GM10847 (cell line): ENCODE data around the gene ATG14.

ENCODE experiments used
- POLR2A ChIP-seq: IDR thresholded peaks from 2 replicates; pipeline ENCODE4 v1.6.1; 2011; ENCODE audit not compliant: insufficient read length; ENCODE audit errors: extremely low read depth

Gene ATG14

GRCh38 chr14:55350461-55350860 lies 61.2 kb downstream of the ATG14 start:
- no peak for TF ChIP-seq POLR2A

DNA sequence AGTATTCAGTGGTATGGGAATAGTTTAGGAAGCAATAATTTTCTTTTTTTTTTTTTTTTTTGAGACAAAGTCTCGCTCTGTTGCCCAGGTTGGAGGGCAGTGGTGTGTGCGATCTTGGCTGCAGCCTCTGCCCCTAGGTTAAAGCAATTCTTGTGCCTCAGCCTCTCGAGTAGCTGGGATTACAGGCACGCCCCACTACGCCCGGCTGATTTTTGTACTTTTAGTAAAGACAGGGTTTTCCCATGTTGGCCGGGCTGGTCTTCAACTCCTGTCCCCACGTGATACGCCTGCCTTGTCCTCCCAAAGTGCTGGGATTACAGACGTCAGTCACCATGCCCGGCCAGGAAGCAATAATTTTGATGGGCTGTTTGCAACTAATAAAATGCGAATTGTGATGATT lies 62.1 kb downstream of the ATG14 start:
- no peak for TF ChIP-seq POLR2A

DNA sequence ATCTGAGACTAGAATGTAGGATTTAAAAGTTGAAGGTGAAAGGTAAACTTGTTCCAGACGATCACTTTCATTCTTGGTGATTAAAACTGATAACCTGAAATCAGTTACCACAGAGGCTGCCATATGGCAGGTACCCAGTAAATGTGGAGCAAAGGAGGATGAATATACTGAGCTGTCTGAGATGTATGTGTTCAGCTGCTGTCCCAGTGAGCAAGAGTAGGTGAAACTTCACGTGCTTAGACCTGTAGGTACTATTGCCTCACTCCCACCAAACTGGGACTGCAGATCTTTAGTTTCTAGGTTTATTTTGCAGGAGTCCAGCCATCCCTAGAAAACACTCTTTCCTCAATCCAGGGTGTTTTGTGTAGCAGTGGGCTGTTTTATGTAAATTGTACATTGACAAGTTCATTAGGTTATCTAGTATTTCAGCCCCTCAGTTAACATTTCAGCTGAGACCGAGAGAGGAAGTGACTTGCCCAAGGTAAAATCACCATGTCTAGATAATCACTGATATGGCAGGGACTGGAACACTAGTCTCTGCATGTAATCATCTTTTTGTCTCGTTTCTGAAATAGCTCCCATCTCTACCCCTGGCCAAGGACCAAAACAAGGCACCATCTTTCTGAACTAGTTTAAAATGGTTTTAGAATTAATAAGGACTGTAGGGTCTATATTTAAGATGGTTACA lies 62.7 kb downstream of the ATG14 start:
- TF ChIP-seq POLR2A = no peak

GRCh38 chr14:55347748-55348147 lies 63.9 kb downstream of the ATG14 start:
- no peak for TF ChIP-seq POLR2A

DNA sequence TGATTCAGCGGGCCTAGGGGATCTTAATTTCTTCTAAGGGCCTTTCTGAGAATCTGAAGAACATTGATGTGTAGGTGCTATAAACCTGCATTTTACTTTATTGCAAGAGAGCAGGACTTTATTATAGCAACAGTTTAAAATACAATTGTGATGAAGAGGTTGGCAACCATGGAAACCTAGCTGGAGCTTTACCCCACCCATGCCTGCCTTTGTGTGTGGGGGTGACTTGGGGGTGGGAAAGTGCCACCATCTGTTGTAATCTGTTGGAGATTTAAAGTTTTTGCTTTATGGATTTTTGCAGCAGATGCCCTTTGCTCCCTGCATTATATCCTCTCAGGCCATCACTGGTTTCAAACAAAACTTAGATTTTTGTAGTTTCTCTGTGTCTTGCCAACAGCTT lies 64.6 kb downstream of the ATG14 start:
- no peak for TF ChIP-seq POLR2A

DNA sequence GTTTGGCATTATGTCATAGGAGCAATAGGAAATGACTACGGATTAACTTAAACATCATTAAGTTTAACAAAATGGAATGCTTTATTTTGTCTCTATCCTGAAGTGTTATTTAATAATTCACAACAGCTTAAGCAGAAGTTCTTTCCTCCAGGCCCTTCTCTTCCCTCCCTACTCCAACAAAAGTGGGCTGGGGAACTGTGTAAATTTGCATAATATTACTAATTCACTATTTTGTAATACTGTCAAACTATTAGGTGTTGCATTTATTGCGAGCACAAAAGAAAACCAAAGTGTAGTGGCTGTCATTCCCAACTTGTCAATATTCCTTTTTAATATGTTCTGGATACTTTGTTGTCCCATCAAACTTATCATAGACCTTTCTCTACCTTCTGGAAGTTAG lies 69.8 kb downstream of the ATG14 start:
- no peak for TF ChIP-seq POLR2A

- TF ChIP-seq POLR2A = no peak
Measured at GRCh38 chr14:55340482-55340881, 71.1 kb downstream of the ATG14 start.

GRCh38 chr14:55339770-55340169 lies 71.9 kb downstream of the ATG14 start:
- TF ChIP-seq POLR2A = no peak

DNA sequence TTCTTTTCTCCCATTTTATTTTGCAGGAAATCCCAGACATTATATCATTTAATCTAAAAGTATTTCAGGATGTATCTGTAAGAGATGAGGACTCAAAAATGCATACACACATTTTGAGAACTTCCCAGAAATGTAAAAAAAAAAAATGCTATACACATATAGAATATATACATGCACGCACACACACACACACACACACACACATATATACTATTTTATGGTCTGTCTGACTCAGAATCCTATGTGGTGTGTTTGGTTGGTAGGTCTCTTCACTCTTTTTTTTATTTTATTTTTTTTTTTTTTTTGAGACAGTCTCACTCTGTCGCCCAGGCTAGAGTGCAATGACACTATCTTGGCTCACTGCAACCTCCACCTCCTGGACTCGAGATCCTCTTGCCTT lies 74.9 kb downstream of the ATG14 start:
- no peak for TF ChIP-seq POLR2A

- TF ChIP-seq POLR2A = no peak
Measured at GRCh38 chr14:55336162-55336561, 75.5 kb downstream of the ATG14 start.

GRCh38 chr14:55333711-55334485 lies 77.7 kb downstream of the ATG14 start:
- TF ChIP-seq POLR2A = no peak

GRCh38 chr14:55332654-55333570 lies 78.7 kb downstream of the ATG14 start:
- TF ChIP-seq POLR2A = no peak

DNA sequence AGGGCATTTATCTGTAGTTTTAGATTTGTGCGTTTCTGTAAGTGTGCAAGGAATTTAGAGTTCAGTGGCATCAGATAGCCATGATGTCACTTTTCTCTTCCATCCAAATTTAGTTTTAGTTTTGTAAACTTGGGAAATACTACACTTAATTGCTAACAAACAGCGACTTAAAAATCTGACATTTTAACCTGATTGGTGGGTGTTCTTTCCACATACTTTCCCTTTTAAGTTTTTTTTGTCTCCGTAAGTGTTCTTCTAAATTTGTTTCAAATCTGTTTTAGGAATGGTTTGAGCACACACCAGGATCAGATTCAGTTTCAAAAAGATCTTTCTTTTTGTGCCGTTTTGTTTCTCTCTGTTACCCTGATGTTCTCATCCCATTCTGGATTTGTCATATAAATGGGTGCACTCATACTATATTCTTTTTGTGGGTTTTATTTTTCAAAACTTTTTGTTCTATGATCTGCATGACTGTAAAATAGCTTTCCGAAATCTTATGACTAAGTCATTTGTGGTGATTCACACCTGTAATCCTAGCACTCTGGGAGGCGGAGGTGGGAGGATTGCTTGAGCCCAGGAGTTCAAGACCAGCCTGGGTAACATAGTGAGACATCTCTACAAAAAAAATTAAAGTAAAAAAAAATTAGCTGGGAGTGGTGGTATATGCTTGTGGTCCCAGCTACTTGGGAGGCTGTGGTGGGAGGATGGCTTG lies 81.5 kb downstream of the ATG14 start:
- TF ChIP-seq POLR2A = no peak

DNA sequence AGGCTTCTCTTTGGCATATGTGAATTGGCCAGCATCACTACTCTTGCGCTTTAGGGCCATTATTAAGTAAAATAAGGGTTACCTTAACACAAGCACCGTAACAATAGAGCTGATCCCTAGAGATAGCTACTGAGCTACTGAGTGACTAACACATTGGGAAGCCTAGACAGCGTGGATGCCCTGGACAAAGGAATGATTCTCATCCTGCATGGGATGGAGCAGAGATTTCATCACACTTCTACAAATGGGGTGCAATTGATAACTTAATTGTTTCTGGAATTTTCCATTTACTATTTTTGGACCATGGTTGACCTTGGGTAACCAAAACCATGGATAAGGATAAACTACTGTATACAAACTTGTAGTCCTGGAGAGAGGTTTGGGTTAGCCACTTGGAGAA lies 83.3 kb downstream of the ATG14 start:
- TF ChIP-seq POLR2A = no peak

DNA sequence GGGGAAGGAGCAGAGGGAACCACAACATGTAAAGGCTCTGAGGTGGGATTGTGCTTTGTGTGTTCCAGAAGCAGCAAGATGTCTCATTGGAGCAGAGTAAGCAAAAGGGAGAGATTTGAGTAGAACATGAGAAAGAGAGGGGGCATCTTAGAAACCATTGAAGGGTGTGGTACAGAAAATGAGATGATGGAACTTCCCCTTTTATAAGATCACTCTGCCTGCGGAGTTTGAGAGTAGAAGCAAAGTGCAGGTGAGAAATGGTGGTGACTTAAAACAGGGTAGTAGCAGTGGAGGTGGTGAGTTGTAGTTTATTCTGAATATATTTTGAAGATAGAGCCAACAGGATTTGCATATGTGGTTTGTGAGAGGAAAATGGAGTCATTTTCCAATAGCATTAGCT lies 84.5 kb downstream of the ATG14 start:
- TF ChIP-seq POLR2A = no peak
